Activated naive CD4-positive, alpha-beta T cell treated with anti-CD3 and anti-CD28 coated beads, Interleukin-2, amount 50 U/mL, for 24 hours (primary cell): ENCODE results near the gene ASCL3.

Experiments used
- H3K27ac Mint-ChIP-seq: one replicate; pipeline ENCODE4 v1.8.0; 2021; ENCODE audit warnings: mild to moderate bottlenecking, mixed read lengths
- H3K27me3 Mint-ChIP-seq: one replicate; pipeline ENCODE4 v1.8.0; 2021; ENCODE audit warnings: mixed read lengths
- H3K36me3 Mint-ChIP-seq: one replicate; pipeline ENCODE4 v1.8.0; 2021; ENCODE audit warnings: mixed read lengths
- H3K4me1 Mint-ChIP-seq: one replicate; pipeline ENCODE4 v1.8.0; 2021; ENCODE audit warnings: mixed read lengths
- H3K4me3 Mint-ChIP-seq: one replicate; pipeline ENCODE4 v1.8.0; 2021; ENCODE audit warnings: mild to moderate bottlenecking, mixed read lengths
- H3K9me3 Mint-ChIP-seq: one replicate; pipeline ENCODE4 v1.8.0; 2021; ENCODE audit warnings: mixed read lengths

ASCL3 gene

GRCh38 chr11:8930456-8931175 is 12.2 kb downstream of the ASCL3 start:
- Mint-ChIP-seq H3K4me1 (peaks cover 8% of the 10 kb centered on the region), H3K4me3 (no peak overlapping the region), H3K9me3 (no peaks in the 10 kb centered on the region), H3K27ac (no peak overlapping the region), H3K36me3 (no peaks in the 10 kb centered on the region), H3K27me3 (no peaks in the 10 kb centered on the region)

GRCh38 chr11:8928981-8929615 is 13.7 kb downstream of the ASCL3 start:
- H3K4me1 Mint-ChIP-seq = no peaks in the 10 kb centered on the region
- H3K27ac Mint-ChIP-seq = no peak overlapping the region
- H3K9me3 Mint-ChIP-seq = no peaks in the 10 kb centered on the region
- no peaks in the 10 kb centered on the region for H3K27me3 Mint-ChIP-seq
- no peak overlapping the region for H3K4me3 Mint-ChIP-seq
- H3K36me3 Mint-ChIP-seq = no peaks in the 10 kb centered on the region

GRCh38 chr11:8928205-8928604 is 14.6 kb downstream of the ASCL3 start:
- H3K36me3 Mint-ChIP-seq = no peaks in the 10 kb centered on the region
- no peaks in the 10 kb centered on the region for H3K4me1 Mint-ChIP-seq
- H3K4me3 Mint-ChIP-seq = no peak overlapping the region
- H3K9me3 Mint-ChIP-seq = no peaks in the 10 kb centered on the region
- H3K27ac Mint-ChIP-seq = no peak overlapping the region
- no peaks in the 10 kb centered on the region for H3K27me3 Mint-ChIP-seq

GRCh38 chr11:8927233-8927632 is 15.6 kb downstream of the ASCL3 start:
- H3K27ac Mint-ChIP-seq = no peak overlapping the region
- no peaks in the 10 kb centered on the region for H3K36me3 Mint-ChIP-seq
- no peaks in the 10 kb centered on the region for H3K27me3 Mint-ChIP-seq
- H3K4me3 Mint-ChIP-seq = no peak overlapping the region
- no peaks in the 10 kb centered on the region for H3K9me3 Mint-ChIP-seq
- no peaks in the 10 kb centered on the region for H3K4me1 Mint-ChIP-seq

GRCh38 chr11:8926236-8926635 is 16.6 kb downstream of the ASCL3 start:
- H3K27ac Mint-ChIP-seq = no peak overlapping the region
- H3K36me3 Mint-ChIP-seq = no peaks in the 10 kb centered on the region
- H3K4me3 Mint-ChIP-seq = no peak overlapping the region
- H3K4me1 Mint-ChIP-seq = no peaks in the 10 kb centered on the region
- H3K9me3 Mint-ChIP-seq = no peaks in the 10 kb centered on the region
- H3K27me3 Mint-ChIP-seq = no peaks in the 10 kb centered on the region

GRCh38 chr11:8925711-8926110 is 17.1 kb downstream of the ASCL3 start:
- Mint-ChIP-seq H3K27ac (no peak overlapping the region), H3K4me3 (no peak overlapping the region), H3K27me3 (no peaks in the 10 kb centered on the region), H3K4me1 (no peaks in the 10 kb centered on the region), H3K36me3 (no peaks in the 10 kb centered on the region), H3K9me3 (no peaks in the 10 kb centered on the region)

GRCh38 chr11:8922691-8923090 is 20.1 kb downstream of the ASCL3 start:
- Mint-ChIP-seq H3K27me3 (no peaks in the 10 kb centered on the region), H3K4me3 (no peak overlapping the region), H3K4me1 (no peaks in the 10 kb centered on the region), H3K9me3 (no peaks in the 10 kb centered on the region), H3K36me3 (peaks cover 6% of the 10 kb centered on the region), H3K27ac (no peak overlapping the region)

- Mint-ChIP-seq H3K27ac (no peak overlapping the region), H3K27me3 (no peaks in the 10 kb centered on the region), H3K36me3 (peaks cover 6% of the 10 kb centered on the region)
Observed at GRCh38 chr11:8917157-8917825, 25.5 kb downstream of the ASCL3 start.

GRCh38 chr11:8914661-8915018 is 28.2 kb downstream of the ASCL3 start:
- Mint-ChIP-seq H3K27ac (peak overlapping the region; percentile 94), H3K36me3 (peaks cover 6% of the 10 kb centered on the region), H3K9me3 (no peaks in the 10 kb centered on the region), H3K4me1 (peaks cover 32% of the 10 kb centered on the region), H3K4me3 (peak overlapping the region; percentile 79), H3K27me3 (no peaks in the 10 kb centered on the region)

More at GRCh38 chr11:8917157-8917825, 25.5 kb downstream of the ASCL3 start:
- no peak overlapping the region for H3K4me3 Mint-ChIP-seq
- peaks cover 19% of the 10 kb centered on the region for H3K4me1 Mint-ChIP-seq
- no peaks in the 10 kb centered on the region for H3K9me3 Mint-ChIP-seq

- H3K36me3 Mint-ChIP-seq = peaks cover 6% of the 10 kb centered on the region
- peaks cover 37% of the 10 kb centered on the region for H3K4me1 Mint-ChIP-seq
- H3K4me3 Mint-ChIP-seq = peak overlapping the region; percentile 79
- H3K9me3 Mint-ChIP-seq = no peaks in the 10 kb centered on the region
- peak overlapping the region; percentile 94 for H3K27ac Mint-ChIP-seq
- H3K27me3 Mint-ChIP-seq = no peaks in the 10 kb centered on the region
Observed at GRCh38 chr11:8913961-8914660, 28.7 kb downstream of the ASCL3 start.

GRCh38 chr11:8911029-8911823 is 31.6 kb downstream of the ASCL3 start, which contains the start of gene AKIP1:
Gene AKIP1, plus strand, starts transcription at chr11:8911189. Its CDS starts 261 bp downstream, at chr11:8911450.
- peaks cover 49% of the 10 kb centered on the region for H3K4me1 Mint-ChIP-seq
- H3K36me3 Mint-ChIP-seq = no peaks in the 10 kb centered on the region
- no peaks in the 10 kb centered on the region for H3K27me3 Mint-ChIP-seq
- H3K4me3 Mint-ChIP-seq = peak within 1 kb of the TSS; percentile 95
- no peaks in the 10 kb centered on the region for H3K9me3 Mint-ChIP-seq
- peak within 1 kb of the TSS; percentile 88 for H3K27ac Mint-ChIP-seq

- Mint-ChIP-seq H3K27ac (no peak overlapping the region), H3K9me3 (no peaks in the 10 kb centered on the region), H3K27me3 (no peaks in the 10 kb centered on the region), H3K4me3 (peak overlapping the region; percentile 84), H3K36me3 (no peaks in the 10 kb centered on the region), H3K4me1 (peaks cover 51% of the 10 kb centered on the region)
Observed at GRCh38 chr11:8910649-8911026, 32.2 kb downstream of the ASCL3 start.

- H3K4me3 Mint-ChIP-seq = no peak overlapping the region
- no peaks in the 10 kb centered on the region for H3K9me3 Mint-ChIP-seq
- H3K27me3 Mint-ChIP-seq = no peaks in the 10 kb centered on the region
Observed at GRCh38 chr11:8908099-8908498, 34.7 kb downstream of the ASCL3 start.

GRCh38 chr11:8907116-8907515 is 35.7 kb downstream of the ASCL3 start:
- H3K4me3 Mint-ChIP-seq = no peak overlapping the region

More at GRCh38 chr11:8908099-8908498, 34.7 kb downstream of the ASCL3 start:
- Mint-ChIP-seq H3K36me3 (no peaks in the 10 kb centered on the region), H3K27ac (no peak overlapping the region), H3K4me1 (peaks cover 39% of the 10 kb centered on the region)

More at GRCh38 chr11:8907116-8907515, 35.7 kb downstream of the ASCL3 start:
- no peak overlapping the region for H3K27ac Mint-ChIP-seq
- H3K36me3 Mint-ChIP-seq = peaks cover 3% of the 10 kb centered on the region
- peaks cover 35% of the 10 kb centered on the region for H3K4me1 Mint-ChIP-seq
- H3K27me3 Mint-ChIP-seq = peaks cover 3% of the 10 kb centered on the region
- peaks cover 4% of the 10 kb centered on the region for H3K9me3 Mint-ChIP-seq
